Hepatocyte (in vitro differentiated cells): ENCODE measurements around the gene S100A3.

Experiments
- EZH2 ChIP-seq: fragments of 200-600 bp; sonication (generic); IDR thresholded peaks from 2 replicates; pipeline ENCODE4 v1.6.1; 2016; ENCODE audit warnings: antibody characterized with exemption, mild to moderate bottlenecking, borderline replicate concordance
- EZH2phosphoT487 ChIP-seq: fragments of 200-600 bp; sonication (generic); IDR thresholded peaks from one replicate; pipeline ENCODE4 v1.6.1; 2018; ENCODE audit warnings: antibody characterized with exemption, mild to moderate bottlenecking, low read depth, moderate library complexity; ENCODE audit not compliant: unreplicated experiment, severe bottlenecking
- TF ChIP-seq, protein P1 (sequence below): fragments of 200-600 bp; sonication (generic); IDR thresholded peaks from 2 replicates; pipeline ENCODE4 v1.5.1; 2016; ENCODE audit warnings: antibody characterized with exemption, mild to moderate bottlenecking; ENCODE audit not compliant: poor library complexity

- TF ChIP-seq, protein P1, sequence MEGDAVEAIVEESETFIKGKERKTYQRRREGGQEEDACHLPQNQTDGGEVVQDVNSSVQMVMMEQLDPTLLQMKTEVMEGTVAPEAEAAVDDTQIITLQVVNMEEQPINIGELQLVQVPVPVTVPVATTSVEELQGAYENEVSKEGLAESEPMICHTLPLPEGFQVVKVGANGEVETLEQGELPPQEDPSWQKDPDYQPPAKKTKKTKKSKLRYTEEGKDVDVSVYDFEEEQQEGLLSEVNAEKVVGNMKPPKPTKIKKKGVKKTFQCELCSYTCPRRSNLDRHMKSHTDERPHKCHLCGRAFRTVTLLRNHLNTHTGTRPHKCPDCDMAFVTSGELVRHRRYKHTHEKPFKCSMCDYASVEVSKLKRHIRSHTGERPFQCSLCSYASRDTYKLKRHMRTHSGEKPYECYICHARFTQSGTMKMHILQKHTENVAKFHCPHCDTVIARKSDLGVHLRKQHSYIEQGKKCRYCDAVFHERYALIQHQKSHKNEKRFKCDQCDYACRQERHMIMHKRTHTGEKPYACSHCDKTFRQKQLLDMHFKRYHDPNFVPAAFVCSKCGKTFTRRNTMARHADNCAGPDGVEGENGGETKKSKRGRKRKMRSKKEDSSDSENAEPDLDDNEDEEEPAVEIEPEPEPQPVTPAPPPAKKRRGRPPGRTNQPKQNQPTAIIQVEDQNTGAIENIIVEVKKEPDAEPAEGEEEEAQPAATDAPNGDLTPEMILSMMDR: no peak
- TF ChIP-seq EZH2 (no peak), EZH2phosphoT487 (no peak)
Measured at GRCh38 chr1:153537376-153537730, 11.7 kb downstream of the S100A3 start.
